Hepatocyte (in vitro differentiated cells): ENCODE results near the gene EEF2K. TPM values are rescaled to one million over a fixed set of nuclear protein-coding genes. Genes with fewer than 3 reads are reported as not detected.

Experiments
- DNase-seq: peaks from one replicate; pipeline ENCODE4 v3.0.0-alpha.2; 2016; ENCODE audit warnings: low spot score
- H2AFZ ChIP-seq: fragments of 200-600 bp; sonication (generic); 2 replicates; pipeline ENCODE4 v1.6.0; 2016; ENCODE audit warnings: antibody characterized with exemption, mild to moderate bottlenecking
- H3K27ac ChIP-seq: fragments of 200-600 bp; sonication (generic); 2 replicates; pipeline ENCODE4 v1.5.1; 2016; ENCODE audit warnings: mild to moderate bottlenecking
- H3K27me3 ChIP-seq: fragments of 200-600 bp; sonication (generic); 2 replicates; pipeline ENCODE4 v1.6.1; 2016
- H3K36me3 ChIP-seq: fragments of 200-600 bp; sonication (generic); replicated peaks from 2 replicates; pipeline ENCODE4 v1.5.1; 2016; ENCODE audit warnings: low read depth; ENCODE audit not compliant: insufficient read depth
- H3K4me1 ChIP-seq: fragments of 200-600 bp; sonication (generic); 2 replicates; pipeline ENCODE4 v1.5.1; 2016; ENCODE audit warnings: mild to moderate bottlenecking, moderate library complexity; ENCODE audit not compliant: insufficient read depth
- H3K4me2 ChIP-seq: fragments of 200-600 bp; sonication (generic); 2 replicates; pipeline ENCODE4 v1.6.0; 2016
- H3K4me3 ChIP-seq: fragments of 200-600 bp; sonication (generic); 2 replicates; pipeline ENCODE4 v1.5.1; 2016; ENCODE audit warnings: mild to moderate bottlenecking
- H3K79me2 ChIP-seq: fragments of 200-600 bp; sonication (generic); 2 replicates; pipeline ENCODE4 v1.6.0; 2017; ENCODE audit warnings: mild to moderate bottlenecking
- H3K9me2 ChIP-seq: fragments of 200-600 bp; sonication (generic); replicated peaks from 2 replicates; pipeline ENCODE4 v1.6.0; 2017; ENCODE audit warnings: mild to moderate bottlenecking; ENCODE audit not compliant: insufficient read depth
- H3K9me3 ChIP-seq: fragments of 200-600 bp; sonication (generic); 2 replicates; pipeline ENCODE4 v1.5.1; 2016; ENCODE audit warnings: low read depth, mild to moderate bottlenecking
- H4K20me1 ChIP-seq: fragments of 200-600 bp; sonication (generic); 2 replicates; pipeline ENCODE4 v1.6.0; 2016; ENCODE audit warnings: mild to moderate bottlenecking; ENCODE audit not compliant: insufficient read depth, poor library complexity, severe bottlenecking
- CTCF ChIP-seq: fragments of 200-600 bp; sonication (generic); IDR thresholded peaks from 2 replicates; pipeline ENCODE4 v1.5.1; 2016; ENCODE audit warnings: antibody characterized with exemption, mild to moderate bottlenecking; ENCODE audit not compliant: poor library complexity
- EZH2 ChIP-seq: fragments of 200-600 bp; sonication (generic); IDR thresholded peaks from 2 replicates; pipeline ENCODE4 v1.6.1; 2016; ENCODE audit warnings: antibody characterized with exemption, mild to moderate bottlenecking, borderline replicate concordance
- EZH2phosphoT487 ChIP-seq: fragments of 200-600 bp; sonication (generic); IDR thresholded peaks from one replicate; pipeline ENCODE4 v1.6.1; 2018; ENCODE audit warnings: antibody characterized with exemption, mild to moderate bottlenecking, low read depth, moderate library complexity; ENCODE audit not compliant: unreplicated experiment, severe bottlenecking
- WGBS: methylation state at CpG from one replicate; pipeline ENCODE4 v1.1.6; 2016; ENCODE audit warnings: low lambda C conversion rate; ENCODE audit errors: missing lambda C conversion rate; 5-methylcytosine and 5-hydroxymethylcytosine counted together
- polyA plus RNA-seq: library from polyadenylated mRNA; unstranded; fragments of >200 nt; fragmentation: Nextera tagmentation; extraction: Ambion mirVana; gene quantifications from 2 replicates; pipeline ENCODE4 v1.2.1, GENCODE V29; 2016
- total RNA-seq: library from RNA; depleted of rRNA; stranded (reverse); fragments of >200 nt; gene quantifications from 2 replicates; pipeline ENCODE4 v1.2.3, GENCODE V29; 2014

EEF2K gene
- total and polyA plus RNA-seq, 2 experiments from 2014 or later: 7.9 to 15.1 TPM

DNA sequence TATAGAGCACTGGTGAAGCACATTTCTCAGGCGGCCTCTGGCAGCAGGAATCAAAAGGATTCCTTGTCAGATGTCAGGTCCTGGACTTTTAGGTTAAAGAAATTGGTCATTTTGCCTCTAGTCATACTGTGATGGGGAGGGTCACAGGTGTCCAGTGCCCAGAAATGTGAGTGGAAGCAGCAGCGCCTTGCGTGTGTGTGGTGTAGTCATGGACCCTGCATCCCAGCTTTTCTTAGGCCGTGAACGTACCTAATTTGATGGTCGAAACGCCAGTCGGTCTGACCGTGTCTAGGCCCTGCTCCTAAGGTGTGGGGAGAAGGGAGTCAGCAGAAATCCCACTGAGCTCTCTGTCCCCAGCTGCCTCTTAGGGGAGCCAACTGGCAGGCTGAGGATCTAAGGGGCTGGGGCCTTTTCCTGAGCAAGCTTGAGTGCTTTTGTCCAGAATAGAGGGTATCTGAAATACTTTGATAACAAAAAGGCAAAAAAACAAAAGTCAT, 123.2 kb downstream of the EEF2K start:
- H3K27ac ChIP-seq: no peak overlapping the region
- H3K36me3 ChIP-seq: no peaks in the 10 kb centered on the region
- H2AFZ ChIP-seq: no peak overlapping the region
- H3K9me2 ChIP-seq: no peaks in the 10 kb centered on the region
- no peak overlapping the region for H3K4me2 ChIP-seq
- no peak for TF ChIP-seq EZH2phosphoT487
- TF ChIP-seq CTCF: no peak
- no peak for TF ChIP-seq EZH2
- no peaks in the 10 kb centered on the region for H3K27me3 ChIP-seq
- DNase-seq: no peak
- no peak overlapping the region for H3K4me3 ChIP-seq
- no peaks in the 10 kb centered on the region for H3K4me1 ChIP-seq
- 96% methylated on average over 9 of the region's 9 CpGs for WGBS
- no peaks in the 10 kb centered on the region for H4K20me1 ChIP-seq
- H3K79me2 ChIP-seq: no peaks in the 10 kb centered on the region
- H3K9me3 ChIP-seq: no peaks in the 10 kb centered on the region

DNA sequence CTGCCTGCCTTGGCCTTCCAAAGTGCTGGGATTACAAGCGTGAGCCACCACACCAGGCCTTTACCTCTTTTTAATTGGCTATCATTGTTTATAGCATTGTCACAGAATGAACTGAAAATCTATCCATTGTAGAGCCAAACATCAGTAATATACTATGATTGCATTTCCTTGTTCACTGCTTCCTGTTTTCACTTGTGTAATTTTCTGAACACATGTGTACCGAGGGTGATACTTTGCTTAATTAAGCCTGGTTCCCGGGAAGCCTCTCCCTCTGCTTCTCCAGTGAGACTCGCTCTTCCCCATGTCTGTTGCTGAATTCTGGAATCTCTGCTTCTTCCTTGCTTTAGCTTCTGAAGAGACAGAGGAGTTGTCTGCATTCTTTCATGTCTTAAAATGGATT, 124.2 kb downstream of the EEF2K start:
- no peaks in the 10 kb centered on the region for H4K20me1 ChIP-seq
- no peaks in the 10 kb centered on the region for H3K36me3 ChIP-seq
- no peak overlapping the region for H3K27ac ChIP-seq
- no peaks in the 10 kb centered on the region for H3K4me1 ChIP-seq
- H3K9me3 ChIP-seq: no peaks in the 10 kb centered on the region
- no peak overlapping the region for H3K4me2 ChIP-seq
- TF ChIP-seq CTCF: no peak
- no peak for TF ChIP-seq EZH2phosphoT487
- no peak for TF ChIP-seq EZH2
- no peak overlapping the region for H3K4me3 ChIP-seq
- no peaks in the 10 kb centered on the region for H3K9me2 ChIP-seq
- H3K79me2 ChIP-seq: no peaks in the 10 kb centered on the region
- H3K27me3 ChIP-seq: no peaks in the 10 kb centered on the region
- H2AFZ ChIP-seq: no peak overlapping the region
- whole genome bisulfite sequencing: 81% methylated on average over 4 of the region's 4 CpGs
- DNase-seq: no peak

GRCh38 chr16:22333457-22333994, 127.4 kb downstream of the EEF2K start:
- peaks cover 4% of the 10 kb centered on the region for H3K79me2 ChIP-seq
- no peaks in the 10 kb centered on the region for H3K4me1 ChIP-seq
- no peaks in the 10 kb centered on the region for H3K27me3 ChIP-seq
- H3K9me2 ChIP-seq: no peaks in the 10 kb centered on the region
- no peak overlapping the region for H3K27ac ChIP-seq
- no peak overlapping the region for H3K4me2 ChIP-seq
- no peak for DNase-seq
- H2AFZ ChIP-seq: no peak overlapping the region
- peaks cover 17% of the 10 kb centered on the region for H3K9me3 ChIP-seq
- H3K4me3 ChIP-seq: no peak overlapping the region
- no peaks in the 10 kb centered on the region for H4K20me1 ChIP-seq
- no peaks in the 10 kb centered on the region for H3K36me3 ChIP-seq
- no peak for TF ChIP-seq EZH2
- TF ChIP-seq EZH2phosphoT487: no peak
- TF ChIP-seq CTCF: no peak
- WGBS: 83% methylated on average over 6 of the region's 6 CpGs
